ENCODE results near the gene SDR39U1.

GRCh38 chr14:24390701-24391468 is 51.7 kb downstream of the SDR39U1 start:
- TF ChIP-seq, protein P1, sequence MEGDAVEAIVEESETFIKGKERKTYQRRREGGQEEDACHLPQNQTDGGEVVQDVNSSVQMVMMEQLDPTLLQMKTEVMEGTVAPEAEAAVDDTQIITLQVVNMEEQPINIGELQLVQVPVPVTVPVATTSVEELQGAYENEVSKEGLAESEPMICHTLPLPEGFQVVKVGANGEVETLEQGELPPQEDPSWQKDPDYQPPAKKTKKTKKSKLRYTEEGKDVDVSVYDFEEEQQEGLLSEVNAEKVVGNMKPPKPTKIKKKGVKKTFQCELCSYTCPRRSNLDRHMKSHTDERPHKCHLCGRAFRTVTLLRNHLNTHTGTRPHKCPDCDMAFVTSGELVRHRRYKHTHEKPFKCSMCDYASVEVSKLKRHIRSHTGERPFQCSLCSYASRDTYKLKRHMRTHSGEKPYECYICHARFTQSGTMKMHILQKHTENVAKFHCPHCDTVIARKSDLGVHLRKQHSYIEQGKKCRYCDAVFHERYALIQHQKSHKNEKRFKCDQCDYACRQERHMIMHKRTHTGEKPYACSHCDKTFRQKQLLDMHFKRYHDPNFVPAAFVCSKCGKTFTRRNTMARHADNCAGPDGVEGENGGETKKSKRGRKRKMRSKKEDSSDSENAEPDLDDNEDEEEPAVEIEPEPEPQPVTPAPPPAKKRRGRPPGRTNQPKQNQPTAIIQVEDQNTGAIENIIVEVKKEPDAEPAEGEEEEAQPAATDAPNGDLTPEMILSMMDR (conservative IDR thresholded peaks at IDR 0.05; ENCODE audit: low read depth, low read length), result no peak
- TF ChIP-seq EZH2 (IDR thresholded peaks at IDR 0.05; ENCODE audit: low read length, unreplicated experiment), result no peak

Data from PC-3 (cell line).